HEK293T (cell line): ENCODE results near the gene PARP1.

Experiments
- CTCF ChIA-PET: fragments of 350-600 bp; formaldehyde crosslinking; extraction: SDS; loops from one replicate; lab custom pipeline; 2021; ENCODE audit warnings: antibody characterized with exemption, inconsistent platforms; lab: Yijun Ruan, JAX
- POLR2A ChIA-PET: fragments of 350-600 bp; formaldehyde crosslinking; extraction: SDS; loops from one replicate; lab custom pipeline; 2020; ENCODE audit warnings: antibody characterized with exemption, inconsistent platforms; lab: Yijun Ruan, JAX
- DNase-seq: peaks from one replicate; pipeline ENCODE4 v3.0.0; 2012; ENCODE audit warnings: mixed read lengths; ENCODE audit errors: extremely low spot score
- ARNT ChIP-seq: fragments of 450-650 bp; IDR thresholded peaks from 2 replicates; pipeline ENCODE4 v1.6.1; 2017; ENCODE audit warnings: mild to moderate bottlenecking
- BHLHE40 ChIP-seq: fragments of 450-650 bp; IDR thresholded peaks from 2 replicates; pipeline ENCODE4 v1.6.1; 2016; ENCODE audit warnings: mild to moderate bottlenecking, moderate library complexity, borderline replicate concordance
- CTBP1 ChIP-seq: fragments of 450-650 bp; IDR thresholded peaks from 2 replicates; pipeline ENCODE4 v1.6.1; 2016; ENCODE audit warnings: borderline replicate concordance
- ELF4 ChIP-seq: fragments of 450-650 bp; IDR thresholded peaks from 2 replicates; pipeline ENCODE4 v1.6.1; 2017; ENCODE audit warnings: antibody characterized with exemption
- FOXA1 ChIP-seq: fragments of 450-650 bp; IDR thresholded peaks from 2 replicates; pipeline ENCODE4 v1.6.1; 2016; ENCODE audit warnings: mild to moderate bottlenecking
- FOXK2 ChIP-seq: fragments of 450-650 bp; IDR thresholded peaks from 2 replicates; pipeline ENCODE4 v1.6.1; 2016; ENCODE audit warnings: mild to moderate bottlenecking
- FOXM1 ChIP-seq: fragments of 450-650 bp; IDR thresholded peaks from 2 replicates; pipeline ENCODE4 v1.6.1; 2017; ENCODE audit warnings: mild to moderate bottlenecking, borderline replicate concordance
- HDGF ChIP-seq: fragments of 450-650 bp; IDR thresholded peaks from 2 replicates; pipeline ENCODE4 v1.6.1; 2017; ENCODE audit warnings: antibody characterized with exemption, borderline replicate concordance
- L3MBTL2 ChIP-seq: fragments of 450-650 bp; conservative IDR thresholded peaks from 2 replicates; pipeline ENCODE4 v1.6.1; 2016; ENCODE audit warnings: mild to moderate bottlenecking
- LEF1 ChIP-seq: fragments of 450-650 bp; IDR thresholded peaks from 2 replicates; pipeline ENCODE4 v1.6.1; 2017; ENCODE audit warnings: mild to moderate bottlenecking, borderline replicate concordance
- NFRKB ChIP-seq: fragments of 450-650 bp; IDR thresholded peaks from 2 replicates; pipeline ENCODE4 v1.6.1; 2016; ENCODE audit warnings: mild to moderate bottlenecking, moderate library complexity
- SP1 ChIP-seq: fragments of 450-650 bp; IDR thresholded peaks from 2 replicates; pipeline ENCODE4 v1.6.1; 2017
- SUZ12 ChIP-seq: fragments of 450-650 bp; IDR thresholded peaks from 2 replicates; pipeline ENCODE4 v1.6.1; 2016; ENCODE audit warnings: mild to moderate bottlenecking
- TARDBP ChIP-seq: fragments of 450-650 bp; IDR thresholded peaks from 2 replicates; pipeline ENCODE4 v1.6.1; 2016
- ZNF384 ChIP-seq: fragments of 450-650 bp; IDR thresholded peaks from 2 replicates; pipeline ENCODE4 v1.6.1; 2016
- TF ChIP-seq, protein P1 (sequence below): fragments of 450-650 bp; IDR thresholded peaks from 2 replicates; pipeline ENCODE4 v1.6.1; 2016

The PARP1 gene

DNA sequence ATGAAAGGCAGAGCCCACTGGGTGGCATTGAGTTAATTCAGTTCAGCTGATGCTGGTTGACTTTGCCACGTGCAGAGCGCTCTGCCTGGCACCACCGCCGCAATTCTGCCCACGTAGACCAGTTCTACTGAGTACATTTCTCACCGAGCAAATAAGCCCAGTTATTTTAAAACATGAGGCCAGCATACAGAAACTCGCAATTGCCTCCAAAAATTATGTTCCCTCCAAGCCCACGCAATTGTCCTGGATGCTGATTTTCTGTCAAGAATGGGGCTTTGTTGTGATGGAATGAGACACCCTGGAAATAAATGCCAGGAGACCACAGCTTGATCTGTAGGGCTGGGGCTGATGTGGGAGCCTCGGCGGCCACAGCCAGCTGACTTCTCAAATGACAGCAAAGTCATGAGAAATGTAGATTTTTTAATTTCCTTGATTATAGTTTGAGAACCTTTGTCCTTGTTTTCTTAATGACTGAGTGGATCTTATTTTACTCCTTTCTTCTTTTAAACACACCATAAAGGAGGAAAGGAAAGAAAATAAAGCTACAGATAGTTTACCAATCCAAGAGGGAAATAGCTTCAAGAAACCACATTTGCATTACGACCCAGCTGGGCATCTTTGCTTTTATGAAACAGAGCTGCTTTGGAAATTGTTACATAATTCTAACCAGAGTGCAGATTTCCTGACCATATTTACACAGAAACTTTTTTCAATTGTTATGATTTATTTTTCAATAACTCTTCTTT is 11.6 kb upstream of the PARP1 start:
- DNase-seq = no peak
- POLR2A ChIA-PET = interaction anchor here (2.5 kb wide), 1 partner anchor 12 kb away, joined by 11 read pairs; the partner anchor contains the start of gene PARP1
- CTCF ChIA-PET = interaction anchor here (0.6 to 4.8 kb wide), 5 partner anchors 12 to 294 kb away, joined by 3 to 25 read pairs (median 4); partner anchors contain the start of gene PARP1
- TF ChIP-seq CTBP1 (no peak), SUZ12 (no peak), SP1 (no peak)

DNA sequence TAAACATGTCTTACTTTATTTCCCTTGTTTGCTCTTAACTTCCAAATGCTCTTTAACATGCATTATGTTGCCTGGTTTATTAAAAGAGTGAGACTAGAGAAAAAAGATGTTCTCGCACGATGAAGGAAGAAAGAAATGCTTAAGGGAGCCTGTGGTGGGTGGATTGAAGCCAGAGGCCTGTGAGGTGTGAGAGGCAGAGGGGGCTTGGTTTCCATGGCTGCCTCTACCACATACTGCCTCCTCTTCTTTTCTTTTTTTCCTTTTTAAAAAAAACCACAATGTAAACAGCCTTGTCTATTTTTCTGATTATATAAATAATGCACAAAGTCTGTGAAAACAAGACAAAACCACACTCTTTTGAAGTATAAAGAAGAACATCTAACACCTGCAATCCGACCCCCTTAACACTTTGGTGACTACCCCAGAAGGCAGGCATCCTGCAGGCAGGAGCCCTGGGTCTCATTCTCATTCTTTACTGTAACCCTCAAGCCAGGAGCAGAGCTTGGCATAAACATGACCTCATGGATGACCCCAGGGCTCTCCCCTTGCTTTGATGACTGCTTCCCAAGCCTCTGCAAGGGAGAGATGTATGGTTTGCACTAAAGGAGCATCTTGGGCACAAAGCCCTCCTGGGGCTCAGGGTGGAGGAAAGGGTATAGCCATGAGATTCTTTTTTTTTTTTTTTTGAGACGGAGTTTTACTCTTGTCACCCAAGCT is 10.1 kb upstream of the PARP1 start:
- POLR2A ChIA-PET = no interaction called here
- CTCF ChIA-PET = interaction anchor here (0.6 to 4.8 kb wide), 2 partner anchors 10 to 345 kb away, joined by 5 to 25 read pairs; partner anchors contain the start of gene PARP1
- TF ChIP-seq BHLHE40 (no peak), NFRKB (no peak), ELF4 (no peak), CTBP1 (no peak), LEF1 (no peak), L3MBTL2 (no peak), FOXK2 (no peak), ZNF384 (no peak), SP1 (no peak), TARDBP (no peak), FOXA1 (no peak), SUZ12 (no peak), ARNT (no peak), HDGF (no peak), FOXM1 (no peak)
- TF ChIP-seq, protein P1, sequence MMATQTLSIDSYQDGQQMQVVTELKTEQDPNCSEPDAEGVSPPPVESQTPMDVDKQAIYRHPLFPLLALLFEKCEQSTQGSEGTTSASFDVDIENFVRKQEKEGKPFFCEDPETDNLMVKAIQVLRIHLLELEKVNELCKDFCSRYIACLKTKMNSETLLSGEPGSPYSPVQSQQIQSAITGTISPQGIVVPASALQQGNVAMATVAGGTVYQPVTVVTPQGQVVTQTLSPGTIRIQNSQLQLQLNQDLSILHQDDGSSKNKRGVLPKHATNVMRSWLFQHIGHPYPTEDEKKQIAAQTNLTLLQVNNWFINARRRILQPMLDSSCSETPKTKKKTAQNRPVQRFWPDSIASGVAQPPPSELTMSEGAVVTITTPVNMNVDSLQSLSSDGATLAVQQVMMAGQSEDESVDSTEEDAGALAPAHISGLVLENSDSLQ = no peak
- DNase-seq = no peak

DNA sequence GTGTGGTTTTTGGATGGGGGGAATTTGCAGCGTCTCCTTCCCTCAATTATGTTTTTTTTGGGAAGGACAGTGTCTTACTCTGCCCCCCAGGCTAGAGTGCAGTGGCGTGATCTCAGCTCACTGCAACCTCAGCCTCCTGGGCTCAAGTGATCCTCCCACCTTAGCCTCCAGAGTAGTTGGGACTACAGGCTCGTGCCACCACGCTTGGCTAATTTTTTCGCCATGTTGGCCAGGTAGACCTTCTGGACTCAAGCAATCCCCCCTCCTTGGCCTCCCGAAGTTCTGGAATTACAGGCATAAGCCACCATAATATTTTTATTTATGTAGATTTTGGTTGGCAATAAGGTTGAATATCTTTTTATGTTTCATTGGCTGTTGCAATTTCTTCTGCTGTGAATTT is 9.5 kb upstream of the PARP1 start:
- CTCF ChIA-PET = interaction anchor here (0.6 to 4.8 kb wide), 2 partner anchors 9 to 667 kb away, joined by 3 to 25 read pairs; partner anchors contain the start of gene PARP1
- no peak for TF ChIP-seq SP1
- TF ChIP-seq NFRKB = no peak
- TF ChIP-seq, protein P1 = no peak
- POLR2A ChIA-PET = interaction anchor here (1.8 kb wide), 1 partner anchor 9 kb away, joined by 18 read pairs; the partner anchor contains the start of gene PARP1
- DNase-seq = no peak

DNA sequence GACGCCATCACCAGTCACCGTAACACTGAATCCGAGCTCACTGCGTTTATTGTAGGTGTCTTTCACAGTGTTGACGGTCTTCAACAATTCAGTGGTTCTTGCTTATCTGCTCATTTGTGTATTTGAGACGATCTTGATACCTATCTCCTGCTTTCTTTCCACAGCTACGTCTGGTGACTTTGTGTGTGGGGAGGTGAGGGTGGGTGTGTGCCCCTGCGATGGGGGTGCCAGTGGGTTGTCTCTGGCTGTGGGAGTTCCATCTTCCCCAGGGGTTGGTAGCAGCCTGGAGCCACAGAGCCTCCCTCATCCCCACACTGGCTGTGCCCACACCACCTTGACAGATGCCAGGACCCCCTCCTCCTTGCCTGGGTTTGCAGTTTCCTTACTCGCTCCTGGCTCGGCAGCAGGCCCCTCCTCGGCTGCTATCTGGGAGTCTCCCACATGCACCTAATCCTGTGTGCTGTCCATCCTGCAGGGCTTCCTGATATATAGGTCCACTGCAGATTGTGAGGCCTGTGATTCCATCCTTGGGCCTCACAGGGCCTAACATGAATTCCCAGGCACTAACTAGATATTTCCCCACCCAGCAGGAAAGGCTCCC is 6.3 kb upstream of the PARP1 start:
- TF ChIP-seq, protein P1 = no peak
- TF ChIP-seq BHLHE40 (no peak), SP1 (no peak)
- no peak for DNase-seq
- ChIA-PET POLR2A (no interaction called here), CTCF (interaction anchor here (1.3 kb wide), 1 partner anchor 8 kb away, joined by 3 read pairs; no protein-coding TSS in a partner anchor)

DNA sequence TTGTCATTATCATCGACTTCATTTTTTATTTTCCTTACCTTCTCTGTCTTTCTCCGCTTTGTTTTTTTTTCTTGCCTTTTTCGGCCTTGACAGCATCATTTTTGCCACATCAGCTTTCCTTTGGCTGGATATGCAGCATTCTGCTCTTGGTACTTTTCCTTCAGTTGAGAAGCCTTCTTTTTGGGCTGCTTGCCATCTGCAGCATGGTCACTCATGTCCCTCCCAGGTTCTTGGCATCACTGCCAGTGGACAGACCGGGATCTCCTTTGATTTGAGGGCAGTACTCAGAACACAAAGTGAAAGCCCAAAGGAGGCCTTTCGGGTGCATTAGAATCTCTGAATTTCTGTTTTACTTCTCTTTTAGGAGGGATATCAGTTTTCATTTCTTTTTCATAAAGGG is 3.7 kb upstream of the PARP1 start:
- CTCF ChIA-PET = interaction anchor here (0.7 kb wide), 1 partner anchor 196 kb away, joined by 4 read pairs; no protein-coding TSS in a partner anchor
- POLR2A ChIA-PET = no interaction called here
- TF ChIP-seq FOXM1 = no peak
- no peak for TF ChIP-seq ZNF384
- no peak for TF ChIP-seq SP1
- no peak for TF ChIP-seq BHLHE40
- no peak for TF ChIP-seq FOXK2
- TF ChIP-seq TARDBP = no peak
- no peak for TF ChIP-seq ELF4
- TF ChIP-seq NFRKB = no peak
- no peak for TF ChIP-seq SUZ12
- TF ChIP-seq HDGF = no peak
- TF ChIP-seq, protein P1 = no peak
- TF ChIP-seq LEF1 = no peak
- TF ChIP-seq FOXA1 = no peak
- no peak for TF ChIP-seq CTBP1
- TF ChIP-seq L3MBTL2 = no peak
- no peak for TF ChIP-seq ARNT
- no peak for DNase-seq
